ENCODE measurements around the gene TTLL9.

TTLL9 gene

DNA sequence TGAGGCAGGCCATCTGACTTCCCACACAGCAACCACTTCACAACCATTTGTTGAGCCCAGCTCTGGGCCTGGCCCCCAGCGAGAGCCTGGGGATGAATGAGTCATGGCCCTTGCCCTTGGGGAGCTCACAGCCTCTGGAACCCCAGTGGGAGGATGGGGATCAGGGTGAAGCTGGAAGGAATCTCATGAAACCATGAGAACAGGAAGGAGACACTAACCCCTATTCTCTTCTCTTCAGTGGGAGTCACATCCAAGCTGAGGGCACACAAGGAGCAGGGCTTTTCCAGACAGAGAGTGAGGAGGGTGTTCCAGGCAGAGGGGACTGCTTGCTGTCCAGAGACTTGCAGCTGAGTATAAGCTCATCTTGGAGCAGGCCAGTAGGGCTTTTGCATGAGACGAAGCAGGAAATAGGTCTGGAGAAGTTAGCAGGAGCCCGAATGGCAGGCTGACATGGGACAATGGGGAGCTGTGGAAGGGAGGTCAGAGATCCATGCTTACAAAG lies 32.5 kb upstream of the TTLL9 start:
- FAIRE-seq = no peak

DNA sequence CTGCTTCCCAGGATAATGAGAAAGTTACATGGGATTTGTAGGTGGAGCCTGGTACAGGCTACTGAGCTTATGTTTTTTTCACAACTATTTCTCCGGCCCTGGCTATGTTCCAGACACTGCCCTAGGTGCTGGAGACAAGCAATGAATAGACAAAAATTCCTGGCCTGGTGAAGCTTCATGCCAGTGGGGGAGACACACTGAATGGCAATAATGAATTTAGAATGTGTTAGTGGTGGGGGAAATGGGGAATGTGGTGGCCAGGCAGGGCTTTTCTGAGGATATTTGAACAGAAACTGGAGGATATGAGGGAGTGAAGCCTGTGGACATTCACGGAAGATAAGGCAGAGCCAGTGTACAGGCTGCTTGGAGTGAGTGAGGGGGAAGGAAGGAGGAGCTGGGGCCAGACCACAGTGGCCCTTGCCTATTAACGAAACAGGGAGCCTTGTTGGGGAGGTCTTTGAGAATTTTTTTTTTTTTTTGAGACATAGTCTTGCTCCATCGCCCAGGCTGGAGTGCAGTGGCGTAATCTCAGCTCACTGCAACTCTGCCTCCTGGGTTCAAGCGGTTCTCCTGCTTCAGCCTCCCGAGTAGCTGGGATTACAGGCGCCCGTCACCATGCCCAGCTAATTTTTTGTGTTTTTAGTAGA lies 31.7 kb upstream of the TTLL9 start:
- no peak for FAIRE-seq

DNA sequence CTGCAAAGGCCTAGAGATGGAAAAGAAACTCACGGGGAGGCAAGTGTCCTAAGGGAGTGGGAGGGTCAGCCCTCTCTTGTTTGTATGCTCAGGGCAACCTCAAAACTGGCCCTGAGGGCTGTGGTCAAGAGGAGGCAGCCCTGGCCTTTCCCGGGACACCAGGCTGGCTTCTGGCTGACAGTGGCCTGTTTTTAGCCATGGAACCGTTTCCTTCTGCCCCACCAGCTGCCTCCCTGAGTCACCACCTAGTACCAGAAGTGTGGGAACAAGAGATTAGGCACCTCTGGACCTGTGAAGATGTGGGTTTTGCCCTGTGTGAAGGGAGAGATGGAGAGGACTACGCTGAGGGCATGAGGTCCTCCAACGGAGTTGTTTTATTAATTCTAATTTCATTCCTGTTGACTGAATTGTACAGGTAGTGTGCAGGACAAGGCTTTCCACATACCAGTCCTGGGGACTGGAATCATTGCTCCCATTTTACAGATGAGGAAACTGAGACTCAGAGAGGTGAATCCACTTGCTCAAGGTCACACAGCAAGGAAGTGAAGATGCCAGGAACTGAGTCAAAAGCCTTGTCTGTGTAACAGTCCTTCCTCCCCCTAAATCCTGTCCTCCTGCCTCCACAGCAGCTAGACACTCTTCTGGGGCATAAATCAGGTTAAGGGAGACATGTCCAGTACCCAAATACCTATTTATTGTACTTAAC lies 30.5 kb upstream of the TTLL9 start:
- FAIRE-seq = no peak

DNA sequence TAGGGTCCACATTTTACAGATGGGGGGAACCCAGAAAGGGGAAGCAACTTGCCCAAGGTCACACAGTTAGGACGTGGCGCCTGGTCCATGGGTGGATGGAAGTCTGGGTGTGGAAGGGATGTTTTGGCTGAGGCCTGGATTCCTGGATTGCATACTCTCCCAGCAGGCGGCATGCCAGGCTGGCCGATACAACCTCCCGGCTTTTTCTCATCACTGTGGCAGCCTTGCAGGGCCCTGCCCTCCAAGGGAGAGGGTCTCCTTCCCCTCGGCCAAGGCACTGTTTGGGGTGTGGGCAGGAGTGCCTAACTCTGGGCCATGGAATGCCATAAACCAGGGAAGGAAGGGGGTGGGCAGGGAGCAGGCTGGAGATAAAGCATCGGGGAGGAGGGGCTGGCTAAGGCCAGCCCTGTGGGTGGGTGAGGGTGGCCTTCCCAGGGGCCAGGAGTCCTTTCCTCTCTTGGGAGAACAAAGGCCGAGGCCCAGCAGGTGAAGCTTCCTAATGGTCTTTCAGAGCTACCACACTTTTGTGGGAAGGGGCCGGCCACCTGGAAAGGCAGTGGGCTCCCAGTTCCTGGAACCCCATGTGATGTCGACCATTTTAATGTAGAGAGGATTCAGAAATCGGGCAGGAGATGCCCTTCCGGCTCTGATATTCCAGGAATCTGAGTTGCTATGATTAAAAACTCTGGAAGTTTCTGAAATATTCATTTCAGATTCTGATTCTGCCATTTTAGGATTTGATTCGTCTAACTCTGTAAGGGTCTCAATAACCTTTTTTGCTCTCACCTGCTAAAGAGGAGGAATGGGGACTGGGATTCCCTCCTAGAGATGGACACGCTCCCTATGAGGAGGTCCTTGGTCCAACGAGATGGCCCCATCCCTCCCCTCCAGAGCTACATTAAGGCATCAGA lies 29.3 kb upstream of the TTLL9 start:
- FAIRE-seq = no peak

DNA sequence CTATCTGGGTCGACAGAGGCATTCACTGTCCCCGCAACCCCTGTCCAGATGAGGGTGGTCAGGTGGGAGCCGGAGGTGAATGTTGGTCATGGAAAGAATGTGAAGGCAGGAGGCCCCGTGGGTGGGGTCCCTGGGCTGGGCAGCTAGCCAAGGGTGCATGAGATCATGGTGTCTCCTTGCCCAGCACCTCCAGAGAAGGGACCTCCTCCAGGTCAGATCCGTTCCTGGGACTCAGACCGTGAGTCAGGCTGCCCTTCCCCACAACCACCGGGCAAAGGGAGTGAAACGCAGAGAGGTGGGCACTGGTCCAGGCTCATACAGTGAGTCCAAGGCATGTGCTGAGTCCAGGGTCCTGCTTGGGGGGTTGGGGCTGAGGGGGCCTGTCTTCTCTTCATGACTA lies 28.5 kb upstream of the TTLL9 start:
- no peak for FAIRE-seq

DNA sequence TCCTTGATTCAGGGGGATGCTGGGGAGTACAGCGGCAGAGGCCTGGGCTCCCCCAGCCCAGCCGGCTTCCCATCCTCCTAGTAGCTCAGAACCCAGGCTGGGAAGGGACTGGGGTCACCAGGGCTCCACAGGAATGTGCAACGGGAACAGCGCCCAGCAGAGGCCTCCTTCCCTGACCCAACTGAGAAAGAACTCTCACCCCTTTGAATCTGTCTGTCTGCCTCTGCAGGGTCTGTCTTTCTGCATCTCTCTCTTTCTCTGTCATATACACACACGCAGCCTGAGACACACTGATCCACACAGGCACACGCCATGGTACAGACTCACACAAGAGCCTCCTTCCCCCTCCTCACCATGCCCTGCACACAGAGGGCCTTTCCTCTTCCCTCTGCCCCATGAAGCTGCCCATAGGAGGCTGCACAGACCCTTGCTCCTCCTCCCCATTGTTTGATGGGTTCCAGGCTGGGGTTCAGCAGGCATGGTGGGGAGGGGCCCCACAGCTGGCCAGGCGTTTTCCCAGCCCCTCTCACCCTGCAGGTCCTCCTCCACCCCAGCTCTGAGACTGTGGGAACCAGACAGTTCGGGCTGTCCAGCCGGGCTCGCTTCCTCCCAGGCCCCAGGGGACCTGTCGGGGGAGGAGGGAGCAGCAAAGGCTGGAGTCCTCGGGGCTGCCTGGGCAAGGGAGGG lies 27.8 kb upstream of the TTLL9 start:
- no peak for FAIRE-seq

DNA sequence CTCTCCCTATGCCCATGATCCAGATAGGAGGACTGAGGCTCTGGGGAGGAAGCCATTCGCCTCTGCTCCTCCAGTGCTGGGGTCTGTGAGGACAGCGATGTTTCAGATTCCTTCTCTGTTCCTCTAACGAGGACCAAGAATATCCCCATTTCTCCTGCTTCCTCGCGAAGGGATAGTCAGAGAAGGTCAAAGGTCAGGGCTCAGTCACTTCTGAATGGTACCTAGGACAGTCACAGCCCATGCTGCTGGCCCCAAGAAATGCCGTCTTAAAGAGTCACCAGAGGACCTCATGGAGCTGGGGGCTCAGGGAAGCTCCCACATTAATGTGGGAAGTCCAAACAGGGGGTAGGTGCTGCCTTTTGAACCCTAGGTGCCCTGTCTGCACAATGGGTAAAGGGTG lies 27.1 kb upstream of the TTLL9 start:
- no peak for FAIRE-seq

DNA sequence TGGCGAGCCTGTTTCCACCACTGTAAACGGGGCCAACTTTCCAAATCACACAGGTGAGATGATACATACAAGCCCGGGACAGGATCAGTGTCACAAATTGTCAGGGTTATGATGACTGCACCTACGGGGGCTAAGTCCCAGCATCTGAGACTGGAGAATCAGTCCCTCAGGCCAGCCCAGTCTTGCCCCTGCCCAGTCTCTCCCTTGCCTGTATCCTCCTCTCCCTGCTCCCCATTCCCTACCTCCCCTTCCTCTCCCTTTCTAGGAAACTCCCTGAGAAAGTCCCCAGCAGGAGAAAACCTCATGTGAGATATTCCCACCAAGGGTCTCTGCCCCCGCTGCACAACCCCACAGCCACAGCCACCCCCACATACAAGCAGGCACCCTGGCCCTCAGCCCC lies 26.6 kb upstream of the TTLL9 start:
- FAIRE-seq = no peak

DNA sequence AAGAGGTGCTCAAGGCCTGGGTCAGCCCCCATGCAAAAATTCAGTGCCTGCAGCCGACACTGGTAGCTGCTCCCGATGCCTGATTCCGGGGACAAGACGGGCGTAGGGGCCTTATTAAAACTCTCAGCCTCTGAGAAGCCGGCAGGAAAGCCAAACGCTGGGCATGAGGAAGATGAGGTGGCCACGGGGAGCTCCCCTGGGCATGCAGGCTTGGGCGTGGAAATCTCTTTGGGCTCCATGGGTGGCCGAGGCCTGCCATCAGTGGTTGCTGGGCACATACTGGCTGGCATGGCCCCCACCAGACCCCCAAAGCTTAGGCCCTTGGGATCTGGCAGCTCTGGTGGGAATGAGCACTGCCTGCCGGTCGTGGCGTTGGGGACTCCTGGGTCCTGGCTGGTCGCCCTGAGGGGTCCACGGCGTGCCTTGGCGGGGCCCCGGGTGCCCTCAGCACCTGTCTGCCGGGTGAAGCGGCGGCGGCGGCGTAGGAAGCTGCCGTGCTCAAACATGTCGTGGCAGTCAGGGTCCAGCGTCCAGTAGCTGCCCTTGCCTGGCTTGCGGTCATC lies 25.6 kb upstream of the TTLL9 start:
- no peak for FAIRE-seq

DNA sequence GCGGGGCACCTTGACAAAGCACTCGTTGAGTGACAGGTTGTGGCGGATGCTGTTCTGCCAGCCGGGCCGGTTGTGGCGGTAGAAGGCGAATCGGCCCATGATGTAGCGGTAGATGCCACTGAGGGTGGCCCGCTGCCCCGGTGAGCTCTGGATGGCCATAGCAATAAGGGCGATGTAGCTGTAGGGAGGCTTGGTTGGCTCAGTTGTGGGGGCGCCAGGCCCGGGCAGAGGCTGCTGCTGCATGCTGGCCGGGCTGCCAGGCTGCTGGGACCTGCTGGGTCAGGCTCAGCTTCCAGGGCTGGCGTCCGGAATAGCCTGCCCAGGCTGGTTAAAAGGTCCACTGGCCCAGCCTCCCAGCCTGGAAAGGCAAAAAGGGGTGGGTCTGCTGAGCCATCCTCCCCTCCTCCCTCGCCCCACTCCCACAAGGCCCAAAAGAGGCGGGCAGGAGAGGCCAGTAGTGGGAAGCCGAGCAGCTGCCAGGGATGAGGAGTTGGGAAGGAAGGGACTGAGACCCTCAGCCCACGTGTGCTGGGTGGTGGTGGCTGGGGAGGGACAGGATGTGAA lies 25.1 kb upstream of the TTLL9 start, which contains the start of gene FOXS1:
Gene FOXS1, minus strand, starts transcription at position 305 of the 564 bp plus-strand sequence. Its CDS starts 62 bp downstream, at position 243.
- no peak for FAIRE-seq

DNA sequence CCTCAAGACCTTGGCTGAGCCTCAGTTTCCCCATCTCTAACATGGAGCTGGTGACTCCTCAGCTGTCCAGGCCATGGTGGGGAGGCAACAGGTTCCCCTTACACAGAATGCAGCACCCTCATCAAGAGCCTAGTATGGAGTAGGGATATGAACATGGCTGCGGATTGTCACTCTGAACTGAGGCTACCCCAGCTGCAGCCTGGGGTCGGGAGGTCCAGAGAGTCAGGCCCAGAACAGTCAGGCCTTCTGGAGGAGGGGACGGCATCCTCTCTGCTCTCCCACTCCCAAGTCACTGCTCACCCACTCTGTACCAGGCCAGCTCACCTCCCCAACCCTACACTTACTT lies 23.7 kb upstream of the TTLL9 start:
- no peak for FAIRE-seq

DNA sequence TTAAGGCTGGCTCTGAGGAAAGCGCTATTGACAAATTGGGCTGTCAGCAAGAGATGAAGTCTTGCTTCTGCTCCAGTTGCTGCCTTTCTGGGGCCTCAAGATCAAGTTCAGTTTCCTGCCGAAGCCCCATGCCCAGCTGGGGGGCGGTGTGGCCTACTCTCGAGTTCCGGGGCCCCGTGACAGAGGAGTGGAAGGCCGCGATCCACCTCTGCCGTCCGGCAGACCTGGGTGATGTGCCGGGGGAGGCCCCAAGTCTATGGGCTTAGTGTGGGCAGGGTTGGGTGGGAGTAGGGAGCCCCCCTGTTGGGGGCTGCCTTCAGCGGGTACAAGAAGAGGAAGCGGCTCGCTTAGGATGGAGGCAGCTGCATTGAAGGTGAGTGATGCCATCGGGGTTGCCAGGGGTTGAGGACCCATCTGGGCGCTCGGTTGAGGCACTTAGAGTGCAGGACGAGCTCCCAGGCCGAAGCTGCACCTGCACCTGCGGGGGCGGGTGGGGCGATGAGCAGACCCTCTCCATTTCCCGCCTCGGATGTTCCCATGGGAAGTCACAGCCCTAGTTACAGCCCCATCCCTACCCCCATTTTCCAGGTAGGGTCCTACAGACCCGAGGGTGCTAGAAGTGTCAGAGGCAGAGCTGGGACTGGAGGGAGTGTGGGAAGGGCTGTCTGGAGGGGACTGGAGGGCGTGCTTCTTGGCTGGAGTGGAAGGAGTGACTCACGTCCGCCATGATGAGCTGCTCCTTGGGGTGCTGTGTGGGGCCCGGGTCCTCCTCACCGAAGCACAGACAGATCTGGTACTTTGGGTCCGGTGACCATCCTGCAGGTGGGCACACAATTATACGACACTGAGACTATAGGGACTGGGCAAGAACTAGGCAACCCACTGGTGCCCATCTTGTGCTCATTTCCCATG lies 22.1 kb upstream of the TTLL9 start:
- no peak for FAIRE-seq

DNA sequence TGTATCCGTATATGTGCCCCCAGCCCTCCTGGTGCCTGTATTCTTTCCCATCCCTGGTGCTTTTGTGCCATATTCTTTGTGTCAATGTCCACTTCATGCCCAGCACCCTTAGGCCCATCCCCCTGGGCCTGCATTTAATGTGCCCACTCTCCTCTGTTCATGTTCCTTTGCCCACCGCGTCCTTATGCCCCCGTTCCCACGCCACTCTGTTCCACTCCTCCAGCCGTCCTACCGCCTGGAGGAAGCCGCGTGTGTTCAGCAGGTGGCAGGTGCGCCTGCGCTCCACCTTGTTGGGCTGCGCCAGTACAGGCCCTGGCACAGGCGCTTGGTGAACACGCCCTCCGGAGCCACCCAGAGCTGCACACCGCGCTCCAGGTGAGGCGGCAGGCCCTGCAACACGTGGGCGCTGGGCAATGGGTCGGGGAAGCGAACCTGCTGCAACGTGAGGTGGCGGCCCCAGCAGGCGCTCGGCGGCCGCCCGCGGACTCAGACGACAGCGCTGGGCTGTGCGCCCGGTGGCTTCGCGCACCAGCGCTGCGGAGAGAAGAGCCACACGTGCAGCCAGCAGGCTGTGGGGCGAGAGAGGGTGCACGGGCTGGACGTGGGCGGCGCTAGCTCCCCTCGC lies 21.0 kb upstream of the TTLL9 start:
- no peak for FAIRE-seq

DNA sequence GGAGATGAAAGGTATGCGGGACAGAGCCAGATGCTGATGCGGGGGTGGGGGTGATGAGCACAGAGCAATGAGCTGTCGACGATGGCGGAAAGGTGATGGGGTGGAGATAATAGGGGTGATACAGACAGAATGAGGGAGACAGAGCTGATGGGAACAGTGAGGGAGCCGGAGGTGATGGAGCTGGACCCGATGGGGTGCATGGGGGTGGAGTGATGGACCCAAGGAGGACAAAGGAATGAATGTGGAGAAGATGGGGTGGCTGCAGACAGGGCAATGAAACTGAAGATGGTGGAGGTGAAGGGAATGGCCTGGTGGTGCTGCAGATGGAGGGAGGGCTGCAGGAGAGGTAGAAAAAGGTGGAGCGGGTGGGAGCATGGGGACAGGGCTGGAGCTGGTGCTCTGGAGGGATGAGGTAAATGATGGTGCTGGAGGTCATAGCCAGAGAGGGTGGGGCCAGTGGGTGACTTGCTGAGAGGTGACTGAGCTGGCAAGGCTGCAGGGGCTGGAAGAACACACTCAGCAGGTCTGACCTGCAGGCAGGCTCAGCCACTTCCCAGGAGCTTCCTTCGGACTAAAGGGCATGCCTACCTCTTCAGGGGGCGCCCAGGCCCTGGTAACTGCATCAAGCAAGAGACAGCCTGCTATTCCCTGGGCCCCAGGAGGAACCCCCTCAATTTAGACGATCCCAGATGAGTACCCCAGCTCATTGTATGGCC lies 19.0 kb upstream of the TTLL9 start:
- FAIRE-seq = no peak

DNA sequence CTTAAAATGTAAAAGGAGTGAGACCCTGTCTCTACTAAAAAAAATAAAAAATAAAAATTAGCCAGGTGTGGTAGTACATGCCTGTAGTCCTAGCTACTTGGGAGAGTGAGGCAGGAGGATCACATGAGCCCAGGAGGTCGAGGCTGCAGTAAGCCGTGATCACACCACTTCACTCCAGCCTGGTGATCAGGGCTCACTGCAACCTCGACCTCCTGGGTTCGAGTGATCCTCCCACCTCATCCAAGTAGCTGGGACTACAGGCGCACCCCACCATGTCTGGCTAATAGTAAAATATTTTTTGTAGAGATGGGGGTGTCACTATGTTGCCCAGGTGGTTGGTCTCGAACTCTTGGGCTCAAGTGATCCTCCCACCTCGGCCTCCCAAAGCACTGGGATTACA lies 17.0 kb upstream of the TTLL9 start:
- no peak for FAIRE-seq

DNA sequence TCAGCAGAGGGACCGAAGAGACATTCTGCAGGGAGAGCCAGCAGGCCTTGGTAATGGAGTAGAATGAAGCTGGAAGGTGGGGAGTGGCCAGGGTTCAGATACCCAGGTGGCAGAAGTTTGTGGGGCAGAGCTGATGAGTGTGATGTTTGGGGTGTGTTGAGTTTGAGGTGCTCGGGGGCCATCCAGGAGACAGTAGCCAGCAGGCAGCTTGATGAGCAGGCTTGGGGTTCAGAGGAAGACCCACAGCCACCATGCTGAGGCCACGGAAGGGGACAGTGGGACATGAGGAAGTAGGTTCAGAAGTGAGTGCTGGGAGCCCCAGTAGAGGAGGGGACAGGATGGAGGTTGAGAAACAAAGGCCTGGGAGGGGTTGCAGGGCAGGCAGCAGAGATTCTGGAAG lies 13.9 kb upstream of the TTLL9 start:
- FAIRE-seq = no peak

DNA sequence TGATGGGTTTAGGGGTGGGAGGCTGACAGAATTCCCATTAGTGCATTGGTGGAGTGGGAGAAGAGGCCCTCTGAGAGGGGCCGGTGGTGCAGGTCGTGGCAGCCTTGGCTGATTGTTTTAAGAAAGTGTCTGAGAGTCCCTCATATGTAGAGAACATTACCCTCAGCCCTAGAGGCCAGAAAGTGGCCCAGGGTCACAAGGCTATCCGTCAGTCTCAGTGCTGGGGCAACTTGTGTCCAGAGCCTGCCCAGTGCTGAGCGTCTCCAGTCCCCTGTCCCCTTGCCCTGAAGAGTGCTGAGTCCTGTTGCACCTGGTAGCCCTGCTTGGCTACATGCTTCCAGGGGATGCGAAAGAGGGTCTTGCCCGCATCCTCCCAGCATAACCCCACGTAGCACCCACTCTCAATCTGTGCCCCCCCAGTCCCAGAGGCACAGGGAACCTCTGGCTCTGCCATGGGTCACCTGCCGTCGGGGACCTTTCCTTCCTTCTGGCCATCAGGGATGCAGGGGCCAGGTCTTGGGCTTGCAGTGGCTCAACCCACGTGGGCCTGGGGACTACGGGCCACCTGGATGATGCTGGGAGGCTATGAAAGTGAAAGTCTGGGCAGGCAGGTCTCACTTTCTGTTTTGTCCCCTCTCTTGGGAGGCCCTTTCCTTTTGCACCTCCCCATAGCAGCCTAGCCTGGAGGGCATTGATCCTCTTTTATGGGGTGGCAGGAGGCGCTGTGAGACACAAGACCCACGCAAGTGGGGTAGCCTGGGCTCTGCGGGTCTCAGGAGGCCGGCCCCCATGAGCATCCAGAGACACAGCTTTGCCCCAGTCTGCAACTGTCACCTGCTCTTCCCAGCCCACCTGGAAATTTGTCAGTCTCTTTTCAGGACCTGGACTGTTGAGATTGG lies 12.3 kb upstream of the TTLL9 start:
- no peak for FAIRE-seq

DNA sequence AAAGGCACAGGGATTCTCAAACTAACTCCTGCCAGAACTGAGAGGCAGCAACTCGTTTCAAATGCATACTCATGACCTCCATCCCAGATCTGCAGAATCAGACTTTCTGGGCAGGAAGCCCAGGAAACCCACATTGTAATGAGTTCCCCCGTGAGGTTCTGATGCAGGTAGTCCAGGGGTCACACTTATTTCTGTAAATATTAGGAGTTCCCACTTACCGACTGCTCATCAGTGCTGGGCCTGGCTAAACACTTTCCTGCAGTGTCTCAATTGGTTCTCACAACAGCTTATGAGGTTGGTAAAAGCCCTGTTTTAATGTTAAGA lies 11.7 kb upstream of the TTLL9 start:
- no peak for FAIRE-seq
